ENCODE measurements around the gene LILRB5.
"Not testable (repeated sequence)": the region's sequence is repeated elsewhere in the genome, so short reads cannot be mapped to it uniquely, and the experiment has no call there.

The LILRB5 gene

GRCh38 chr19:54209811-54210494 lies 47.1 kb downstream of the LILRB5 start:
- peak; percentile 68 to 85 for DNase-seq

GRCh38 chr19:54209058-54209810 lies 47.8 kb downstream of the LILRB5 start:
- no peak for DNase-seq

- no peak for DNase-seq
Measured at GRCh38 chr19:54208784-54209057, 48.4 kb downstream of the LILRB5 start.

GRCh38 chr19:54207983-54208783 lies 48.9 kb downstream of the LILRB5 start:
- no peak for DNase-seq

GRCh38 chr19:54207676-54207982 lies 49.4 kb downstream of the LILRB5 start:
- no peak for DNase-seq

- DNase-seq = not testable (repeated sequence)
Measured at GRCh38 chr19:54207193-54207592, 49.9 kb downstream of the LILRB5 start.

GRCh38 chr19:54206831-54207177 lies 50.3 kb downstream of the LILRB5 start:
- no peak for DNase-seq

GRCh38 chr19:54206030-54206830 lies 50.8 kb downstream of the LILRB5 start:
- no peak for DNase-seq

GRCh38 chr19:54204767-54205468 lies 52.2 kb downstream of the LILRB5 start:
- DNase-seq = no peak

- DNase-seq = no peak
Measured at GRCh38 chr19:54203151-54203611, 53.9 kb downstream of the LILRB5 start.

GRCh38 chr19:54201980-54202379 lies 55.1 kb downstream of the LILRB5 start:
- DNase-seq = no peak

- no peak for DNase-seq
Measured at GRCh38 chr19:54201172-54201701, 55.8 kb downstream of the LILRB5 start.

All from NCI-H187 (cell line).